ENCODE measurements around the gene GNE. TPM values are rescaled to one million over a fixed set of nuclear protein-coding genes. Genes with fewer than 3 reads are reported as not detected.

Gene GNE
- total RNA-seq, 1 experiment from 2014 or later = 8.4 TPM

DNA sequence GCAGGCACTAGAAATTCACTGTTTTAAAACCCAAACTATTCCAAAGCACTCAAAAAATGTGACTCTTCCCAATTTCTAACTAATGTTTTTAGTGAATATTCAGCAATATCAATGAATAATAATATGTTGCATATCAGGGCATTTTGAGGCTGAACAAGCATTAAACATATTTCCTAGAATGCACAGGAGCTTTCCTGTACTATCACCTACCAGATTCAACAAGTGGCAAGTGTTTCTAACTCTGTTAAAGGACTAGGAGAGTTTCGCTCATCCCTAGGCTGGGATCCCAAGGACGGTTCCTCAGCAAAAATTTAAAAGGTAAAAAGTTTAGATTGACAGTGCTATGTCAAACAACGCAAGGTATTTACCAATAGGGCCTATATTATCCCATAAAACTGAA, 21.0 kb downstream of the GNE start:
- Histone ChIP-seq H3K4me2 (ENCODE audit: low read length) (no peak overlapping the region), H3K27ac (ENCODE audit: low read depth, low read length) (no peak overlapping the region), H3K9me3 (ENCODE audit: control insufficient read depth in 1 of 2, insufficient read depth in 1 of 2, low read depth in 1 of 2, low read length in 2 of 2) (no peaks in the 10 kb centered on the region), H3K36me3 (ENCODE audit: control insufficient read depth in 1 of 2, insufficient read depth in 2 of 2, low read length in 2 of 2) (no peaks in the 10 kb centered on the region), H3K9ac (ENCODE audit: low read length) (no peak overlapping the region), H3K4me3 (replicated peaks in 1 of 2; ENCODE audit: low read depth in 1 of 2, low read length in 2 of 2) (no peak overlapping the region), H2AFZ (ENCODE audit: low read depth, low read length, poor library complexity, severe bottlenecking) (no peak overlapping the region), H3K79me2 (ENCODE audit: insufficient read depth, low read length) (no peaks in the 10 kb centered on the region), H3K27me3 (ENCODE audit: insufficient read depth, low read length) (no peaks in the 10 kb centered on the region), H3K9me2 (ENCODE audit: insufficient read depth) (no peaks in the 10 kb centered on the region), H4K20me1 (ENCODE audit: insufficient read depth) (no peaks in the 10 kb centered on the region), H3K4me1 (ENCODE audit: control insufficient read depth in 1 of 2, insufficient read depth in 2 of 2, low read length in 2 of 2) (no peaks in the 10 kb centered on the region)
- ATAC-seq = no peak
- intact Hi-C loops (cut with micrococcal nuclease) = no loop called here
- no peak for DNase-seq (ENCODE audit: low read depth, low spot score)
- POLR2A ChIA-PET = no interaction called here
- no TSS peak for BruUV-seq (replicated peaks)
- RAD21 ChIA-PET (ENCODE audit: low non-redundant PET in 1 of 2, low total read pairs in 2 of 2, uncharacterized antibody in 2 of 2, unreplicated experiment in 2 of 2) = no interaction called here
- TF ChIP-seq SP1 (IDR thresholded peaks at IDR 0.05; ENCODE audit: low read depth) (no peak), CEBPB (IDR thresholded peaks at IDR 0.05; ENCODE audit: low read depth) (no peak), CBX3 (IDR thresholded peaks at IDR 0.05; ENCODE audit: low read depth) (no peak), JUND (IDR thresholded peaks at IDR 0.05) (no peak), EGR1 (IDR thresholded peaks at IDR 0.05; ENCODE audit: low read depth) (no peak), FOSL1 (IDR thresholded peaks at IDR 0.05; ENCODE audit: low read depth) (no peak), ZNF274 (IDR thresholded peaks at IDR 0.05; ENCODE audit: low read depth, low read length) (no peak), POLR2AphosphoS5 (IDR thresholded peaks at IDR 0.05; ENCODE audit: low read depth, low read length) (no peak), ZFX (IDR thresholded peaks at IDR 0.05) (no peak)
- TF ChIP-seq, protein P1, sequence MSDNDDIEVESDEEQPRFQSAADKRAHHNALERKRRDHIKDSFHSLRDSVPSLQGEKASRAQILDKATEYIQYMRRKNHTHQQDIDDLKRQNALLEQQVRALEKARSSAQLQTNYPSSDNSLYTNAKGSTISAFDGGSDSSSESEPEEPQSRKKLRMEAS (IDR thresholded peaks at IDR 0.05) = no peak
- TF ChIP-seq, protein P2, sequence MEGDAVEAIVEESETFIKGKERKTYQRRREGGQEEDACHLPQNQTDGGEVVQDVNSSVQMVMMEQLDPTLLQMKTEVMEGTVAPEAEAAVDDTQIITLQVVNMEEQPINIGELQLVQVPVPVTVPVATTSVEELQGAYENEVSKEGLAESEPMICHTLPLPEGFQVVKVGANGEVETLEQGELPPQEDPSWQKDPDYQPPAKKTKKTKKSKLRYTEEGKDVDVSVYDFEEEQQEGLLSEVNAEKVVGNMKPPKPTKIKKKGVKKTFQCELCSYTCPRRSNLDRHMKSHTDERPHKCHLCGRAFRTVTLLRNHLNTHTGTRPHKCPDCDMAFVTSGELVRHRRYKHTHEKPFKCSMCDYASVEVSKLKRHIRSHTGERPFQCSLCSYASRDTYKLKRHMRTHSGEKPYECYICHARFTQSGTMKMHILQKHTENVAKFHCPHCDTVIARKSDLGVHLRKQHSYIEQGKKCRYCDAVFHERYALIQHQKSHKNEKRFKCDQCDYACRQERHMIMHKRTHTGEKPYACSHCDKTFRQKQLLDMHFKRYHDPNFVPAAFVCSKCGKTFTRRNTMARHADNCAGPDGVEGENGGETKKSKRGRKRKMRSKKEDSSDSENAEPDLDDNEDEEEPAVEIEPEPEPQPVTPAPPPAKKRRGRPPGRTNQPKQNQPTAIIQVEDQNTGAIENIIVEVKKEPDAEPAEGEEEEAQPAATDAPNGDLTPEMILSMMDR (IDR thresholded peaks at IDR 0.05 in 2 of 3, conservative IDR thresholded peaks at IDR 0.05 in 1 of 3; ENCODE audit: borderline replicate concordance in 1 of 3, insufficient read depth in 1 of 3, low read depth in 2 of 3, low read length in 2 of 3) = no peak
- TF ChIP-seq, protein P3, sequence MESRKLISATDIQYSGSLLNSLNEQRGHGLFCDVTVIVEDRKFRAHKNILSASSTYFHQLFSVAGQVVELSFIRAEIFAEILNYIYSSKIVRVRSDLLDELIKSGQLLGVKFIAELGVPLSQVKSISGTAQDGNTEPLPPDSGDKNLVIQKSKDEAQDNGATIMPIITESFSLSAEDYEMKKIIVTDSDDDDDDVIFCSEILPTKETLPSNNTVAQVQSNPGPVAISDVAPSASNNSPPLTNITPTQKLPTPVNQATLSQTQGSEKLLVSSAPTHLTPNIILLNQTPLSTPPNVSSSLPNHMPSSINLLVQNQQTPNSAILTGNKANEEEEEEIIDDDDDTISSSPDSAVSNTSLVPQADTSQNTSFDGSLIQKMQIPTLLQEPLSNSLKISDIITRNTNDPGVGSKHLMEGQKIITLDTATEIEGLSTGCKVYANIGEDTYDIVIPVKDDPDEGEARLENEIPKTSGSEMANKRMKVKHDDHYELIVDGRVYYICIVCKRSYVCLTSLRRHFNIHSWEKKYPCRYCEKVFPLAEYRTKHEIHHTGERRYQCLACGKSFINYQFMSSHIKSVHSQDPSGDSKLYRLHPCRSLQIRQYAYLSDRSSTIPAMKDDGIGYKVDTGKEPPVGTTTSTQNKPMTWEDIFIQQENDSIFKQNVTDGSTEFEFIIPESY (IDR thresholded peaks at IDR 0.05; ENCODE audit: extremely low read depth, insufficient replicate concordance, low read length) = no peak
- TF ChIP-seq, protein P4, sequence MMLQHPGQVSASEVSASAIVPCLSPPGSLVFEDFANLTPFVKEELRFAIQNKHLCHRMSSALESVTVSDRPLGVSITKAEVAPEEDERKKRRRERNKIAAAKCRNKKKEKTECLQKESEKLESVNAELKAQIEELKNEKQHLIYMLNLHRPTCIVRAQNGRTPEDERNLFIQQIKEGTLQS (IDR thresholded peaks at IDR 0.05) = no peak
- CTCF ChIA-PET = no interaction called here
